Osteocyte (in vitro differentiated cells): ENCODE results near the gene SMCR8. TPM values are rescaled to one million over a fixed set of nuclear protein-coding genes. Genes with fewer than 3 reads are reported as not detected.

Experiments used
- DNase-seq: peaks from one replicate; pipeline ENCODE4 v3.0.0; 2021; ENCODE audit warnings: mixed read lengths; ENCODE audit not compliant: unreplicated experiment; ENCODE audit errors: extremely low spot score
- H3K27ac Mint-ChIP-seq: one replicate; pipeline ENCODE4 v1.8.0; 2021; ENCODE audit warnings: mild to moderate bottlenecking, mixed read lengths; ENCODE audit not compliant: unreplicated experiment
- H3K27me3 Mint-ChIP-seq: one replicate; pipeline ENCODE4 v1.8.0; 2021; ENCODE audit warnings: mixed read lengths; ENCODE audit not compliant: unreplicated experiment
- H3K36me3 Mint-ChIP-seq: one replicate; pipeline ENCODE4 v1.8.0; 2021; ENCODE audit warnings: mixed read lengths; ENCODE audit not compliant: unreplicated experiment
- H3K4me1 Mint-ChIP-seq: one replicate; pipeline ENCODE4 v1.8.0; 2021; ENCODE audit warnings: mixed read lengths; ENCODE audit not compliant: unreplicated experiment
- H3K4me3 Mint-ChIP-seq: one replicate; pipeline ENCODE4 v1.8.0; 2021; ENCODE audit warnings: mild to moderate bottlenecking, moderate library complexity, mixed read lengths; ENCODE audit not compliant: unreplicated experiment
- H3K9me3 Mint-ChIP-seq: one replicate; pipeline ENCODE4 v1.8.0; 2021; ENCODE audit warnings: mixed read lengths; ENCODE audit not compliant: unreplicated experiment
- total RNA-seq: library from RNA; stranded (reverse); gene quantifications from 2 replicates; pipeline ENCODE4 v1.2.1, GENCODE V29; 2021
- TF ChIP-seq, protein P1 (sequence below): fragments of 200-600 bp; sonication (generic); IDR thresholded peaks from 2 replicates; pipeline ENCODE4 v1.5.0; 2021; ENCODE audit warnings: antibody characterized with exemption, mild to moderate bottlenecking, moderate library complexity

The SMCR8 gene
- total RNA-seq, 1 donor from 2014 or later, result 19.8 TPM

DNA sequence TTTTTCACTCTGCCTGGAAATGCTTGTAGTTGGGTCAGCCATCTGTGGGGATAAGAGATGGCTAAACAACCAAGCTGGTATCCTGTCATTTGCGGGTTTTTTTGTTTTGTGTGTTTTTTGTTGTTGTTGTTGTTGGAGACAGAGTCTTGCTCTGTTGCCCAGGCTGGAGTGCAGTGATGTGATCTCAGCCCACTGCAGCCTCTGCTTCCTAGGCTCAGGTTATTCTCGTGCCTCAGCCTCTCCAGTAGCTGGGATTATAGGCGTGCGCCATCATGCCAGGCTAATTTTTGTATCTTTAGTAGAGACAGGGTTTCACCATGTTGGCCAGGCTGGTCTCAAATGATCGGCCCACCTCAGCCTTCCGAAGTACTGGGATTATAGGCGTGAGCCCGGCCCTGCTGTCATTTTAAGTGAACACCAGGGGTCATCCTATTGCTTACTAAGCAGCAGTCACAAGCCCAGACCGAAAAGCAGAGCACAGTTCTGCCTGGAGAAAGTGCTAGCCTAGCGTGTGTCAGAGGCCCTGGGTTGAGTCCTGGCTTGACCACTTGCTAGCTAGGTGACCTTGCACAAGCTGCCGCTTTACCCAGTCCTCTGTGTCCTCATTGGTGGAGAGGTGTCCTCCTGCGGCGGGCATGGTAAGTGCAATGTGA is 4.6 kb downstream of the SMCR8 start:
- no peak for DNase-seq
- H3K27ac Mint-ChIP-seq, result no peak overlapping the region
- H3K9me3 Mint-ChIP-seq, result no peaks in the 10 kb centered on the region

DNA sequence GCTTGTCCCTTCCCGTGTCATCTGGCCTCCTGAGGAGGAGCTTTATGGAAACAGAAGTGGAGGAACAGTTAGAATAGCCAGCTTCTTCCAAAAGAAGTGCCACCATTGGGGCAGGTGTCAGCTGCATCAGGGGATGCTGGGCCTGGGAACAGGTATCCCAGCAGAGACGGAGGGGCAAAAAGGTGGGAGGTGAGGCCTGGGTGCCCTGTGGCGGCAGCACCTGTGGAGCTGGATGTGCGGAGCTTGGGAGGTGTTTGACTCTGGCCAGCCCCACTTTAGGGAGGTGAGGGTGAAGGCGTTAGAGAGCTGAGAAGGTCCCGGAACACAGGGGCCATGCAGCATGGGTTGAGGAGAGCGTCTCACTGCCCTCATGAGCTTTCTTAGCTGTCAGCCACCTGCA is 5.2 kb downstream of the SMCR8 start:
- H3K36me3 Mint-ChIP-seq, result peaks cover 24% of the 10 kb centered on the region
- H3K4me3 Mint-ChIP-seq, result no peak overlapping the region
- H3K4me1 Mint-ChIP-seq, result peaks cover 47% of the 10 kb centered on the region

More for the DNA sequence above, 4.6 kb downstream of the SMCR8 start:
- peaks cover 50% of the 10 kb centered on the region for H3K4me1 Mint-ChIP-seq
- H3K27me3 Mint-ChIP-seq, result no peaks in the 10 kb centered on the region
- TF ChIP-seq, protein P1, sequence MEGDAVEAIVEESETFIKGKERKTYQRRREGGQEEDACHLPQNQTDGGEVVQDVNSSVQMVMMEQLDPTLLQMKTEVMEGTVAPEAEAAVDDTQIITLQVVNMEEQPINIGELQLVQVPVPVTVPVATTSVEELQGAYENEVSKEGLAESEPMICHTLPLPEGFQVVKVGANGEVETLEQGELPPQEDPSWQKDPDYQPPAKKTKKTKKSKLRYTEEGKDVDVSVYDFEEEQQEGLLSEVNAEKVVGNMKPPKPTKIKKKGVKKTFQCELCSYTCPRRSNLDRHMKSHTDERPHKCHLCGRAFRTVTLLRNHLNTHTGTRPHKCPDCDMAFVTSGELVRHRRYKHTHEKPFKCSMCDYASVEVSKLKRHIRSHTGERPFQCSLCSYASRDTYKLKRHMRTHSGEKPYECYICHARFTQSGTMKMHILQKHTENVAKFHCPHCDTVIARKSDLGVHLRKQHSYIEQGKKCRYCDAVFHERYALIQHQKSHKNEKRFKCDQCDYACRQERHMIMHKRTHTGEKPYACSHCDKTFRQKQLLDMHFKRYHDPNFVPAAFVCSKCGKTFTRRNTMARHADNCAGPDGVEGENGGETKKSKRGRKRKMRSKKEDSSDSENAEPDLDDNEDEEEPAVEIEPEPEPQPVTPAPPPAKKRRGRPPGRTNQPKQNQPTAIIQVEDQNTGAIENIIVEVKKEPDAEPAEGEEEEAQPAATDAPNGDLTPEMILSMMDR, result peak; percentile 59
- peaks cover 18% of the 10 kb centered on the region for H3K36me3 Mint-ChIP-seq
- peak overlapping the region; percentile 22 for H3K4me3 Mint-ChIP-seq

DNA sequence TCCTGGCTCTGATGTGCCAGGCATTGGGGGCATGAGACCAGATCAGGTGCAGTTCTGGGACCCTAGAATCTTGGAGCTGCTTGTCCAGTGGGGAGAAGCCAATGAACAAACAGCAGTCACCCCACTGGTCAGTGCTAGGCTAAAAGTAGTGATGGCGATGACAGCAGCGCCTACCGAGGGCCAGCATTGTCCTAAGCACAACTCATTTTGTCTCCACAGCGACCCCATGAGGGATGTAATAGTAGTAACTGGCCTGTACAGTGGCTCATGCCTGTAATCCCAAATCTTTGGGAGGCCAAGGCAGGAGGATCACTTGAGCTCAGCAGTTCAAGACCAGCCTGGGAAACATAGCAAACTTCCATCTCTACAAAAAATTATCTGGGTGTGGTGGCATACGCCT is 6.2 kb downstream of the SMCR8 start:
- Mint-ChIP-seq H3K4me1 (peaks cover 37% of the 10 kb centered on the region), H3K9me3 (no peaks in the 10 kb centered on the region), H3K36me3 (peaks cover 26% of the 10 kb centered on the region), H3K27ac (no peak overlapping the region), H3K27me3 (no peaks in the 10 kb centered on the region), H3K4me3 (no peak overlapping the region)
- no peak for DNase-seq
- TF ChIP-seq, protein P1, result no peak

More for the DNA sequence above, 5.2 kb downstream of the SMCR8 start:
- no peaks in the 10 kb centered on the region for H3K9me3 Mint-ChIP-seq
- no peaks in the 10 kb centered on the region for H3K27me3 Mint-ChIP-seq
- DNase-seq, result no peak
- no peak overlapping the region for H3K27ac Mint-ChIP-seq
- TF ChIP-seq, protein P1, result no peak

DNA sequence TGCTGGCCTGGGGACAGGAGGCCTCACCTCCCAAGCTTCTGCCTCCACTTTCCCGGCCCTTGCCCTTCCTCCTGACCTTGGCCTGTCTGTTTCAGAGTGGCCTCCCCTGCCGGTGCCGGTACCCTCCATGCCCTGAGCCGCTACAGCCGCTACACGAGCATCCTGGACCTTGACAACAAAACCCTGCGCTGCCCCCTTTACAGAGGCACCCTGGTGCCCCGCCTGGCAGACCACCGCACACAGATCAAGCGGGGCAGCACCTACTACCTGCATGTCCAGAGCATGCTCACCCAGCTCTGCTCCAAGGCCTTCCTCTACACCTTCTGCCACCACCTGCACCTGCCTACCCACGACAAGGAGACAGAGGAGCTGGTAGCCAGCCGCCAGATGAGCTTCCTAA is 7.4 kb downstream of the SMCR8 start:
- no peak overlapping the region for H3K27ac Mint-ChIP-seq
- peaks cover 24% of the 10 kb centered on the region for H3K36me3 Mint-ChIP-seq
- DNase-seq, result no peak
- H3K27me3 Mint-ChIP-seq, result no peaks in the 10 kb centered on the region
- H3K9me3 Mint-ChIP-seq, result no peaks in the 10 kb centered on the region
- H3K4me3 Mint-ChIP-seq, result no peak overlapping the region
- TF ChIP-seq, protein P1, result no peak
- peaks cover 27% of the 10 kb centered on the region for H3K4me1 Mint-ChIP-seq

DNA sequence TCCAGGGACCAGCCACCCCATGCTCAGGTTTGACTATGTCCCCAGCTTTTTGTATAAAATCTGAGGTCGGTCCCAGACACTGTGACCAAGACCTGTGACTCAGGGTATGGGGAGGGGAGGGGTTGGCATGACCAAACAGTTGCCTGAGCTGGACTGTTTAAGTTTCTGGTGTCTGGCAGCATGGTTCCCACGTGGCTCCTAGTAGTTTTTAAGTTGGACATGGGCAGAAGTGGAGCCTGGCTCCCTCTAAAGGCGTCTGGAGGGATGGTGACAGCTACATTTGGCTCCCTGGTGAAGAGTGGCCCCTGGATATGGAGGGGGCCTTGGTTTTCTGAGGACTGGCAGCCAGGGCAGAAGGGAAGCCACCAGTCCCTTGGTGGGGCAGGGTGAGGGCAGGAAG is 7.9 kb downstream of the SMCR8 start:
- peaks cover 23% of the 10 kb centered on the region for H3K4me1 Mint-ChIP-seq
- no peaks in the 10 kb centered on the region for H3K27me3 Mint-ChIP-seq
- no peaks in the 10 kb centered on the region for H3K9me3 Mint-ChIP-seq
- H3K36me3 Mint-ChIP-seq, result peaks cover 24% of the 10 kb centered on the region
- no peak overlapping the region for H3K27ac Mint-ChIP-seq
- TF ChIP-seq, protein P1, result no peak
- DNase-seq, result no peak
- no peak overlapping the region for H3K4me3 Mint-ChIP-seq
